GM19372 (cell line): ENCODE results near the gene ADM2.
"Not testable (repeated sequence)": the region's sequence is repeated elsewhere in the genome, so short reads cannot be mapped to it uniquely, and the experiment has no call there.

Experiments used
- ATAC-seq: cut with Tn5 transposase; IDR thresholded peaks from one replicate; pipeline ENCODE4 v1.9.1; 2021; ENCODE audit warnings: mild to moderate bottlenecking, low read depth, moderate library complexity; ENCODE audit not compliant: unreplicated experiment

Gene ADM2

GRCh38 chr22:50481440-50482106 is at the start of gene ADM2:
TSS of gene ADM2 (plus strand) at chr22:50481543. CDS start at chr22:50481848, 305 bp downstream.
- no peak for ATAC-seq

- no peak for ATAC-seq
Measured at GRCh38 chr22:50432131-50432876, 49.0 kb upstream of the ADM2 start.

DNA sequence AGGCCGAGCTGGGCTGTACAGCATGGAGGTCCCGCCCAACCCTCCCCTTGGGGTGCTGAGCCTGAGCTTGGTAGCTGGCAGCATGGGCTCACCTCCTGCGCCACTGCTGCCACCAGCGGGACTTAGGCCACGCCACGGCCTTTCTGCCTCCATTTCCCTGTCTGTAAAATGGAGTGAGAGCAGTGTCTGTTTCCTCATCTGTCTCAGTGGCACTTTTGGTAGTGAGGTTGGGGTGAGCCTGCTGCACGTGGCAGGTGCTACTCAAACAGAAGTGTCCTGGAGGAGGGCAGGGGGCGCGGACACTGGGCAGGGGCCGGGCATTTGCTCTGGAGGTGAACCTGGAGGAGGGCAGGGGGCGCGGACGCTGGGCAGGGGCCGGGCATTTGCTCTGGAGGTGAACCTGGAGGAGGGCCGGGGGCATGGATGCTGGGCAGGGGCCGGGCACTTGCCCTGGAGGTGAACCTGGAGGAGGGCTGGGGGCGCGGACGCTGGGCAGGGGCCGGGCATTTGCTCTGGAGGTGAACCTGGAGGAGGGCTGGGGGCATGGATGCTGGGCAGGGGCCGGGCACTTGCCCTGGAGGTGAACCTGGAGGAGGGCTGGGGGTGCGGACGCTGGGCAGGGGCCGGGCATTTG is 48.3 kb upstream of the ADM2 start:
- not testable (repeated sequence) for ATAC-seq

DNA sequence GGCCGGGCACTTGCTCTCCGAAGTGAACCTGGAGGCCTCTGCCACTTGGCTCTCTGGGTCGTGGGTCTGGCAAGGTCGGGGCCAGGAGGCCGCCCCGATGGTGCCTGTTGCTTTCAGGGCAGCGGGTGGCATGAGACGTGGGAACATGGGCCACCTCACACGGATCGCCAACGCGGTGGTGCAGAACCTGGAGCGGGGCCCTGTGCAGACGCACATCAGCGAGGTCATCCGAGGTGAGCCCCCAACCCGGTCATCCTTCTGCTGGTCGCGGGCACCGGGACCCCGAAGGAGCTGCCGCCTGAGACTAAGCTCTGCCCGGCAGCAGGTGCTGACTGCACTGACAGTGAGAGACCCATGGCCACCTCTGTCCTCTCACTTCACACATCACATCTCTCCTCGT is 46.5 kb upstream of the ADM2 start:
- ATAC-seq = no peak

- no peak for ATAC-seq
Measured at GRCh38 chr22:50435291-50436014, 45.9 kb upstream of the ADM2 start.

DNA sequence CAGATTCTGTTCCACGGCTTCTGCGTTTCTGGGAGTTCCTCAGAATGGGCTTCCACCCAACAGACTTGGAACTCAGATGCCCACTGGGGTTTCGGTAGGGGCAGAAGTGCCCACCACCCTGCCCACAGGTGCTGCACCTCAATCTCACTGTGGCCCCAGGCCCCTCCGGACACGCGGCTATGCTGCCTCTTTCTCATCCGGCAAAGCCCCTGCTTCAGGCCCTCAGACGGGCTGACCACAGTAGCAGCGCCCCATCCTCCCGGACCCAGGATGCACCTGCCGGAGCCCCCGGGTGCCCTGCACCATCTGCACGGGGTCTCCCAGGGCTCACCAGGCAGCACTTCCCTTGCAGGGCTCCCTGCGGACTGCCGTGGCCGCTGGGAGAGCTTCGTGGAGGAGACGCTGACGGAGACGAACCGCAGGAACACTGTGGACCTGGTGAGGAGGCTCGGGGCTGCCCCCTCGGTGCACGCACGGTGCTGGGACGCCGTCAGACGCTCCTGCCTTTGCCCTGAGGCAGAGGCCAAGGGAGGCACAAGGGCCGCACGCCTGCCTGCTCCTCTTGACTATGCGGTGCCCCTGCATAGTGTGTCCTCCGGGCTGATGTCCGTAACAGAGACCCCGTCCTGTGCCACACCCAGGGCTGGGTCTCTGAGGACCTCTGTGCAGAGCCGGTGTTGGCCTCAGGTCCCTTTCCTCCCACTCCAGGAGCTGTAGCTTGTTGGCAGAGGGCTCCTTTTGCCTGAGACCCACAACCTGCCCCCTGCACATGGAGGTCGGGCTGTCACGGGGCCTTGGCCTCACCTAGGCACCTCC is 45.1 kb upstream of the ADM2 start:
- no peak for ATAC-seq

GRCh38 chr22:50436841-50437341 is 44.5 kb upstream of the ADM2 start:
- no peak for ATAC-seq

GRCh38 chr22:50437511-50438304 is 43.6 kb upstream of the ADM2 start:
- ATAC-seq = no peak

- no peak for ATAC-seq
Measured at GRCh38 chr22:50438305-50439275, 42.8 kb upstream of the ADM2 start.

DNA sequence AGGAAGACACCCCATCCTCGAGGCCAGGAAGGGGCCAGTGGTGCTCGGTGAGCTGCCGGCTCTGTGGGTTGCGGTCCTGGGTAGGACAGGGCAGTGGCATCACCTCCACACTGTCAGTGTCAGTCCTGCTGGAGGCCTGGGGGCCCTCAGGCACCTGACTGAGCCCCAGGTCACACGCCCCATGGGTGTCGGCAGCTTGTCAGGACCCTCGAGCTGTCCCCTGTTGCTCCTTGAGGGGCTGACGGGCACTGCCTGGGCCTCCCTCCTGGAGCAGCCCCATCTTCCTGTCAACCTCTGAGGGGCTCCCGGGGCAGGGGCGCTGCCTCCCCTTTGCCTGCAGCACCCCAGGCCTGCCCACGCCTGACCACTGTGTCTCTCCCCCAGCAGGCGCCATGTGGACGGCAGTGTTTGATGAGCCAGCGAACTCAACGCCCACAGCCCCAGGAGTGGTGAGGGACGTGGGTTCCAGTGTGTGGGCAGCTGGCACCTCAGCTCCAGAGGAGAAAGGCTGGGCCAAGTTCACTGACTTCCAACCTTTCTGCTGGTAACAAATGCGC is 42.0 kb upstream of the ADM2 start:
- no peak for ATAC-seq

DNA sequence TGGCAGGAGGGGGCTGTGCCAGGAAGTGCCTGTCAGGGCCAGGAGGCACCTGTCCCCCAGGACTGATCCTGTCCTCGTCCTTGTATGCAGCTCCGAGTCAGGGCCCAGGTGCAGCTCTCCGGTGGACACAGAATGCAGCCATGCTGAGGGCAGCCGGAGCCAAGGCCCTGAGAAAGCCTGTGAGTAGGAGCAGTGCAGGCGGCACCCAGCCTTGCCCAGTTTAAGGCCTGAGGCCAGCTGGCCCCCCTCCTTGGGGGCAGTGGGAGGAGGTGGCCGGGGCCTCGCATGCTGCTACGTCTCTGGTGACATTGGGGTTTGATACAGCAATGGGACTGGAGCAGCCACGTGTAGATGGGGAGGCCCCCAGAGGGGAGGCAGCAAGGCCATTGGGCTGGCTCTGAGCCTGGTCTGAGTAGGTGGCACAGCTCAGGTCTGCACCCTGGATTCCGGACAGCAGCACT is 41.4 kb upstream of the ADM2 start:
- no peak for ATAC-seq

- ATAC-seq = no peak
Measured at GRCh38 chr22:50440544-50441249, 40.6 kb upstream of the ADM2 start.

DNA sequence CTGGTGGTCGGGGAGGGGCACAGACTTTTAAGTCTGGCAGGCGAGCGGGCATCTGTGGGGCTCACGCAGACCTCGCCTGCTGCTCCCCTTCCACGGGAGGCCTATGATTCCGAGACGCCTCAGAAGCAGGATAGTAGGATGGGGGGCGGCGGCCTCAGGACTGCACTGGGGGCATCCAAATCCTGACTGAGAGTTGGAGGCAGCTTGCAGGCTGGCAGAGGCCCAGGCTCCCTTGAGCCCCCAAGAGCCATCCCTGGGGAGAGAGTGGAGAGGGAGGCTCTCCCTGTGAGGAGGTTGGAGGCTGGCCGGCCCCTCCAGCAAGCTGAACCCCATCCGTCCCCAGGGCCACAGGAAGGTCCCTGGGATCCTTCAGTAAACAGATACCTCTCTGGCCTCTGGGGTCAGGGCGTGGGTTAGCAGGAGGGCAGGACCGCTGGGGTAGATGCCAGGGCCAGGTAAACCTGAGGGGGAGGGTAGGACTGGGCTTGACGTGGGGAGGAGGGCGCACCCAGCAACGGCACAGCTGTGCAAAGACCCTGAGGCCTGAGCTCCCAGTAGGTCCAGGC is 39.8 kb upstream of the ADM2 start:
- no peak for ATAC-seq

- no peak for ATAC-seq
Measured at GRCh38 chr22:50443197-50443596, 38.1 kb upstream of the ADM2 start.

- no peak for ATAC-seq
Measured at GRCh38 chr22:50443801-50444625, 37.3 kb upstream of the ADM2 start.

DNA sequence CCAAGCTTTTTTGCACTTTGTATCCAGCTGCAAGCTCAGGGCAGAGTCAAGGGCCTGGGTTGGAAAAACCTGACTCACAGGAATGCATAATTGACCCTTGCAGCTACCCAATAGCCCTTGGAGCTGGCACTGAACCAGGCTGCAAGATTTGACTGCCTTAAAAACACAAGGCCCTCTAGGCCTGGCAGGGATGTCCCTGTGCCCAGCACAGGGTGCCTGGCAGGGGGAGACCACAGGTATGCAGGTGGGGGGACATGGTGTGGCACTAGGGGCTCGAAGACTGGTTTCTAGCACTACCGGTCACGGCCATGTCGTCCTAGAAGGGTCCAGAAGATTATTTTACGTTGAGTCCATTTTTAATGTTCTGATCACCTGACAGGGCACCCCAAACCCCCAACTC is 36.7 kb upstream of the ADM2 start:
- ATAC-seq = no peak
